ENCODE data around the gene NCKAP5L.
A peak's percentile ranks its signal among the peaks of the same experiment; 100 is the strongest.

NCKAP5L gene

DNA sequence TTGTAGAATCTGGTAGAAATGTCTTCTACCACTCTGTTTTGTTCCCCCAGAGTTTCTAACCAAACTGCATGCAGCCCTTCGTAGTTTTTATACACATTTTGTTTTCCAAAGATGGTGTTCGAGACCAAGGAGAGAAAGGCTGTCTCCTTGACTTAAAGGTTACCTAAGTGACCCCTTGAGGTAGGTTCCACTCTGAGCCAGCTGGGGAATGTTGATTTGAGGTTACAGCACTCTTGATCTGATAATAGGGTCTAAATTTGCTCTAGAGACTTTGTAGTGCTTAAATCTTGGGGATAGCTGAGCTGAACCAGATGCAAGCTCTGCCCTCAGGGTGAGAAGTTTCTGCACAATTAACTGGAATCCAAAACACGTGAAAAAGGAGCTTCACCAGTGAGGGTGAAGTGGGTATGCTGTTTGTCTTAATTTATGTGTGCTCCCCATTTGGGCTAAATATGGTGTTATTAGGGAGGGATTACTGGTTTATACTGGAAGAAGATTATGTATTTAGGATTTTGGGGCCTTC lies 83.8 kb downstream of the NCKAP5L start:
- H3K9me2 ChIP-seq (replicated peaks; ENCODE audit: control insufficient read depth, low read length), result no peaks in the 10 kb centered on the region
- peaks cover 43% of the 10 kb centered on the region for H4K20me1 ChIP-seq (ENCODE audit: control insufficient read depth, insufficient read depth, low read depth, low read length)
- H3K4me3 ChIP-seq (ENCODE audit: low read length), result no peak overlapping the region
- peaks cover 78% of the 10 kb centered on the region for H3K79me2 ChIP-seq (ENCODE audit: control insufficient read depth, low read length)
- peak overlapping the region; percentile 33 for H3K4me2 ChIP-seq (ENCODE audit: low read length)
- H3K9me3 ChIP-seq (ENCODE audit: control insufficient read depth, insufficient read depth, low read length), result no peaks in the 10 kb centered on the region
- H3K27ac ChIP-seq (ENCODE audit: low read depth, low read length), result no peak overlapping the region
- H3K36me3 ChIP-seq (ENCODE audit: control insufficient read depth, low read length), result peaks cover 59% of the 10 kb centered on the region
- TF ChIP-seq, protein P1, sequence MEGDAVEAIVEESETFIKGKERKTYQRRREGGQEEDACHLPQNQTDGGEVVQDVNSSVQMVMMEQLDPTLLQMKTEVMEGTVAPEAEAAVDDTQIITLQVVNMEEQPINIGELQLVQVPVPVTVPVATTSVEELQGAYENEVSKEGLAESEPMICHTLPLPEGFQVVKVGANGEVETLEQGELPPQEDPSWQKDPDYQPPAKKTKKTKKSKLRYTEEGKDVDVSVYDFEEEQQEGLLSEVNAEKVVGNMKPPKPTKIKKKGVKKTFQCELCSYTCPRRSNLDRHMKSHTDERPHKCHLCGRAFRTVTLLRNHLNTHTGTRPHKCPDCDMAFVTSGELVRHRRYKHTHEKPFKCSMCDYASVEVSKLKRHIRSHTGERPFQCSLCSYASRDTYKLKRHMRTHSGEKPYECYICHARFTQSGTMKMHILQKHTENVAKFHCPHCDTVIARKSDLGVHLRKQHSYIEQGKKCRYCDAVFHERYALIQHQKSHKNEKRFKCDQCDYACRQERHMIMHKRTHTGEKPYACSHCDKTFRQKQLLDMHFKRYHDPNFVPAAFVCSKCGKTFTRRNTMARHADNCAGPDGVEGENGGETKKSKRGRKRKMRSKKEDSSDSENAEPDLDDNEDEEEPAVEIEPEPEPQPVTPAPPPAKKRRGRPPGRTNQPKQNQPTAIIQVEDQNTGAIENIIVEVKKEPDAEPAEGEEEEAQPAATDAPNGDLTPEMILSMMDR (IDR thresholded peaks at IDR 0.05; ENCODE audit: low read depth, low read length, poor library complexity, severe bottlenecking), result no peak
- TF ChIP-seq EZH2phosphoT487 (IDR thresholded peaks at IDR 0.05; ENCODE audit: borderline replicate concordance, low read length), result no peak
- no peaks in the 10 kb centered on the region for H3F3A ChIP-seq (ENCODE audit: control insufficient read depth, insufficient read depth)
- H3K27me3 ChIP-seq (ENCODE audit: control insufficient read depth, low read length), result no peaks in the 10 kb centered on the region
- peaks cover 47% of the 10 kb centered on the region for H3K4me1 ChIP-seq (ENCODE audit: control insufficient read depth, low read length)

DNA sequence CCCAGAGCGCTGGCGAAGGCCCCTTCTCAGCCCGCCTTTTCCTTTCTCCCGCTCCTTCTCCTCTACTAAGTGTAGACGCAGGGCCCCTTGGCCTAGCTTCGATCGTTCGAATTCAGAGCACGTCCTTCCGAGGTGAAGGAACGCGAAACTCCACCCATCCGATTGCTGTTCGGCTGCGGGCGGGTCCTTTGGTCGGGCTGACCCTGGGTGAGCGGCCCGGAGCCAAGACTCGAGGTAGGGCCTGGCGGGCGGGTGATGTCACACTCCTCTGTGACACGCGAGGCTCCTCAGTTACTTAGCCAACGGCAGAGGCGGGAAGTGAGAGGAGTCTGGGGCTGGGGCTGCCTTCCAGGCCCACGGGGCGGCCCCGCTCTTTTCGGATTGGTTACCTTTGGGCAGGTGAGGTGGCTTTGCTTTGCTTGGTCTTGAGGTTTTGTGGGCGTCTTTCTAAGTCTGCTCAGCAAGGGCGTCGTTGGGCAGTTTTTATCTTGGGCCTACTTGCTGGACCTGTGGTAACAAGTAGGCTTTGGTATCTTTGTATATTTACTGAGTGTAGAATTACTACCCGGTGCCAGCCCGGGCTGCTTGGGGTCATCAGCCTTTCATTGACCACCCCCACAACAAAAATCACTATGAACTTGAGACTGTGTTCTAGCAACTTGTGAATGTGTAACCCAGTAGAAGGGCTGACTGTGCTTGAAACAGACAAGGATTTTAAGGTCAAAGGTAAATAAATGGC lies 86.2 kb downstream of the NCKAP5L start:
- Histone ChIP-seq H3K79me2 (ENCODE audit: control insufficient read depth, low read length) (peaks cover 54% of the 10 kb centered on the region), H3K27me3 (ENCODE audit: control insufficient read depth, low read length) (no peaks in the 10 kb centered on the region), H3K4me2 (ENCODE audit: low read length) (peak overlapping the region; percentile 72), H3K36me3 (ENCODE audit: control insufficient read depth, low read length) (peaks cover 39% of the 10 kb centered on the region), H3K27ac (ENCODE audit: low read depth, low read length) (peak overlapping the region; percentile 82), H3K4me1 (ENCODE audit: control insufficient read depth, low read length) (peaks cover 27% of the 10 kb centered on the region), H3F3A (ENCODE audit: control insufficient read depth, insufficient read depth) (no peaks in the 10 kb centered on the region), H3K9me3 (ENCODE audit: control insufficient read depth, insufficient read depth, low read length) (no peaks in the 10 kb centered on the region), H3K9me2 (replicated peaks; ENCODE audit: control insufficient read depth, low read length) (no peaks in the 10 kb centered on the region), H4K20me1 (ENCODE audit: control insufficient read depth, insufficient read depth, low read depth, low read length) (peaks cover 30% of the 10 kb centered on the region), H3K4me3 (ENCODE audit: low read length) (peak overlapping the region; percentile 77)
- TF ChIP-seq, protein P1 (IDR thresholded peaks at IDR 0.05; ENCODE audit: low read depth, low read length, poor library complexity, severe bottlenecking), result no peak
- no peak for TF ChIP-seq EZH2phosphoT487 (IDR thresholded peaks at IDR 0.05; ENCODE audit: borderline replicate concordance, low read length)
